IPS-18c (cell line): ENCODE results near the gene KRT38.

ENCODE experiments used
- H3K4me3 ChIP-seq: 2 replicates; pipeline ENCODE4 v1.7.0; 2013; ENCODE audit warnings: low read depth, mild to moderate bottlenecking, low read length, moderate library complexity; ENCODE audit not compliant: insufficient read depth
- H3K9me3 ChIP-seq: one replicate; pipeline ENCODE4 v1.6.1; 2013; ENCODE audit warnings: mild to moderate bottlenecking, low read length, moderate library complexity; ENCODE audit not compliant: control insufficient read depth, insufficient read depth

Gene KRT38

DNA sequence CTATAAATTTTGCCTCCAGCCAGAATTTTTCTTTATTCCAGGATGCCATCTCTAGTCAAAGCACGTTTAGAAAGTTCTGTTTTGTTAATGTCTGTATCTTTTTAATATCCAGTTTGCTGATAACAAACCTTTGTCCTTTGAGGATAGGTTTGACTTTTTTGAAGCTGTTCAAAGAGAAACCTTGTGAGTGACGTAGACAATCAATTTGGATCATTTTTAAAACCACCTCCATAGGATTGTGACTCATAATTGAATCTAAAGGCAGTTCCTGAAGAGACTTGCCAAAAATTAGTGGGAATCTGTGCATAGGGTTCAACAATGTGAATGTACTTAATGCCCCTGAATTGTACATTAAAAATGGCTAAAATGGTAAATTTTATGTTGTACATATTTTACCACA is 49.2 kb downstream of the KRT38 start:
- Histone ChIP-seq H3K9me3 (no peaks in the 10 kb centered on the region), H3K4me3 (no peak overlapping the region)

DNA sequence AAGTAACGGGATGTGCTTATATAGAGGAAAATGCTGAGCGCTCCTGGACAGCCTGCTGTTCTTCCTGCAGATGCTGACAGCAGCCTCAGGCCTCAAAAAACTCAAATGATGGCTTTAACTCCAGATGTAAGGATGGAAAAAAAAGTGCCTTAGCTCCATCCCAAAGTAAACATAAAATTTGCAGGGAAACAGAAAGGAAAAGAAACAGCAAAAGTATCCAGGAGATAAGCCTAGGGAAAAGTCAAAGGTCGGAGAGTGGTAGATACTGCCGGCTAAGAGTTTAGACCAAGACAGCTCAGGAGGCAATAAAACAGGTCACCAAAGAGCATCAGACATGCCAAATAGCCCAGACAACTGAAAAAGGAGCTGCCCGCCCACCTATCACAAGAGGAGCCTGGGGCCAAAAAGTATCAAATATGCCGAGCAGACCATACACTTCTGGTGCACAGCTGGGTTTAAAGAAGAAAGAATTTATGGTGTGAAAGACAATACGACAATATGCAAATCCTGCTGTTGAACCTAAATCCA is 50.3 kb downstream of the KRT38 start:
- no peak overlapping the region for H3K4me3 ChIP-seq
- H3K9me3 ChIP-seq = no peaks in the 10 kb centered on the region

DNA sequence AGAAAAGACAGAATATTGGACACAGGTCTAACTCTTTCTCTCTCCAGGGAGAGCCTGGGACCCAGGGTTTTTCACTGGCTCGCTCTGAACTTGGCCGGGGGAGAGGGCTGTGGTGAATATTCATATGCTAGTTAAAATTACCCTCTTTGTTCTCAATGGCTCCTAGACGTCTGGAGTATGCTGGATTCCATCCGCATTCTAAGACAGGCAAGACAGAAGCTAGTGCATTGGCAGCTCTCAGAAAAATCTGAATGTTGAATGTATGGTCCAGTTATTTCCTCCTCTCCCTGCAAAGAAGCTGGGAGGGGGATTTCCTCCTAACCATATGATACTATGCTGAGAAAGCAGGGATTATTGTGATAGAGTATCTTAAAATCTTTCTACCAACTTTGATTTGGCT is 53.1 kb downstream of the KRT38 start:
- no peaks in the 10 kb centered on the region for H3K9me3 ChIP-seq
- H3K4me3 ChIP-seq = no peak overlapping the region

DNA sequence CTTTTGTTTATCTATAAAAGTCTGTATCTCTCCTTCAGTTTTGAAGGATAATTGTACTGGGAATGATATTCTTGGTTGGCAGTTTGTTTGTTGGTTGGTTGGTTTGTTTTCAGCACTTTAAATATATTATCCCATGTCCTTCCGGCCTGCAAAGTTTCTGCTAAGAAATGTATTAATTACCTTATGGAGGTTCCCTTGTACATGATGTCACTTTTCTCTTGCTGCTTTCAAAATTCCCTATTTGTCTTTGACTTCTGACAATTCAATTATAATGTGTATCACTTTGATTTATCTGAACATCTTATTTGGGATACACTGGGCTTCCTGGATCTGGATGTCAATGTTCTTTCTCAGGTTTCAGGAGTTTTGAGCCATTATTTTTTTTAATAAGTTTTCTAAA is 54.6 kb downstream of the KRT38 start:
- Histone ChIP-seq H3K4me3 (no peak overlapping the region), H3K9me3 (no peaks in the 10 kb centered on the region)
